MG63 (cell line): ENCODE results near the gene MSMP. TPM values are rescaled to one million over a fixed set of nuclear protein-coding genes. Genes with fewer than 3 reads are reported as not detected.
A peak's percentile ranks its signal among the peaks of the same experiment; 100 is the strongest.

Experiments
- DNase-seq: peaks from one replicate; pipeline ENCODE4 v3.0.0-alpha.2; 2020
- H3K27me3 ChIP-seq: fragments of 250-450 bp; sonication (Bioruptor Pico); 2 replicates; pipeline ENCODE4 v1.5.1; 2020; ENCODE audit warnings: mild to moderate bottlenecking, moderate library complexity
- H3K36me3 ChIP-seq: fragments of 250-450 bp; sonication (Bioruptor Pico); 2 replicates; pipeline ENCODE4 v1.5.1; 2020; ENCODE audit warnings: mild to moderate bottlenecking, moderate library complexity
- H3K4me3 ChIP-seq: fragments of 250-450 bp; sonication (Bioruptor Pico); 2 replicates; pipeline ENCODE4 v1.5.1; 2020; ENCODE audit warnings: mild to moderate bottlenecking, moderate library complexity
- H3K9me3 ChIP-seq: fragments of 250-450 bp; sonication (Bioruptor Pico); 2 replicates; pipeline ENCODE4 v1.5.1; 2020; ENCODE audit warnings: mild to moderate bottlenecking, moderate library complexity
- total RNA-seq: library from RNA; depleted of rRNA; stranded (reverse); fragments of >200 nt; shearing (Covaris generic); gene quantifications from 2 replicates; pipeline ENCODE4 v1.2.3, GENCODE V29; 2014; ENCODE audit warnings: low replicate concordance; rRNA removed

MSMP gene
- not detected in 2 replicates for total RNA-seq

- peaks cover 63% of the 10 kb centered on the region for H3K36me3 ChIP-seq
- no peak for DNase-seq
- no peak within 1 kb of the TSS for H3K4me3 ChIP-seq
These were observed at the start of gene MSMP for GRCh38 chr9:35754264-35754663. MSMP (minus strand) TSS chr9:35754276; CDS start chr9:35754129, 147 bp downstream.

GRCh38 chr9:35801328-35802128, 47.5 kb upstream of the MSMP start:
- H3K4me3 ChIP-seq = no peak overlapping the region
- no peaks in the 10 kb centered on the region for H3K9me3 ChIP-seq
- DNase-seq = no peak
- no peaks in the 10 kb centered on the region for H3K27me3 ChIP-seq
- H3K36me3 ChIP-seq = peaks cover 57% of the 10 kb centered on the region

More at GRCh38 chr9:35754264-35754663, at the start of gene MSMP:
- Histone ChIP-seq H3K27me3 (no peaks in the 10 kb centered on the region), H3K9me3 (no peaks in the 10 kb centered on the region)

GRCh38 chr9:35800530-35800929, 46.5 kb upstream of the MSMP start:
- Histone ChIP-seq H3K36me3 (peaks cover 51% of the 10 kb centered on the region), H3K4me3 (no peak overlapping the region), H3K27me3 (no peaks in the 10 kb centered on the region), H3K9me3 (no peaks in the 10 kb centered on the region)
- no peak for DNase-seq

- Histone ChIP-seq H3K9me3 (no peaks in the 10 kb centered on the region), H3K4me3 (no peak overlapping the region), H3K36me3 (peaks cover 43% of the 10 kb centered on the region), H3K27me3 (no peaks in the 10 kb centered on the region)
- DNase-seq = peak; percentile 56
These were observed 44.7 kb upstream of the MSMP start for GRCh38 chr9:35798658-35799374.

GRCh38 chr9:35797311-35798109, 43.4 kb upstream of the MSMP start:
- no peak overlapping the region for H3K4me3 ChIP-seq
- H3K36me3 ChIP-seq = peaks cover 33% of the 10 kb centered on the region
- no peak for DNase-seq
- H3K9me3 ChIP-seq = no peaks in the 10 kb centered on the region
- H3K27me3 ChIP-seq = no peaks in the 10 kb centered on the region

- Histone ChIP-seq H3K36me3 (peaks cover 17% of the 10 kb centered on the region), H3K9me3 (no peaks in the 10 kb centered on the region), H3K4me3 (no peak overlapping the region), H3K27me3 (no peaks in the 10 kb centered on the region)
- DNase-seq = no peak
These were observed 41.6 kb upstream of the MSMP start for GRCh38 chr9:35795695-35796094.

- DNase-seq = no peak
- Histone ChIP-seq H3K36me3 (peaks cover 4% of the 10 kb centered on the region; the same call in 1 of the 2 replicates), H3K27me3 (no peaks in the 10 kb centered on the region), H3K4me3 (peak overlapping the region; percentile 1; the same call in 1 of the 2 replicates), H3K9me3 (no peaks in the 10 kb centered on the region)
These were observed 39.4 kb upstream of the MSMP start for GRCh38 chr9:35793461-35793860.

GRCh38 chr9:35792826-35793225, 38.8 kb upstream of the MSMP start:
- no peaks in the 10 kb centered on the region for H3K27me3 ChIP-seq
- DNase-seq = no peak
- H3K4me3 ChIP-seq = peak overlapping the region; percentile 1; the same call in 1 of the 2 replicates
- peaks cover 4% of the 10 kb centered on the region; the same call in 1 of the 2 replicates for H3K36me3 ChIP-seq
- H3K9me3 ChIP-seq = no peaks in the 10 kb centered on the region

- Histone ChIP-seq H3K36me3 (peaks cover 4% of the 10 kb centered on the region; the same call in 1 of the 2 replicates), H3K9me3 (no peaks in the 10 kb centered on the region), H3K4me3 (peak overlapping the region; percentile 53), H3K27me3 (no peaks in the 10 kb centered on the region)
- DNase-seq = no peak
These were observed 38.1 kb upstream of the MSMP start for GRCh38 chr9:35792024-35792813.

- Histone ChIP-seq H3K4me3 (peak within 1 kb of the TSS; percentile 53), H3K27me3 (no peaks in the 10 kb centered on the region), H3K36me3 (peaks cover 3% of the 10 kb centered on the region; the same call in 1 of the 2 replicates), H3K9me3 (no peaks in the 10 kb centered on the region)
- peak; percentile 72 for DNase-seq
These were observed 37.3 kb upstream of the MSMP start, which contains the start of gene NPR2 for GRCh38 chr9:35791297-35791921. NPR2 (plus strand) TSS chr9:35791591; CDS start chr9:35792409, 818 bp downstream.

GRCh38 chr9:35790385-35791296, 36.6 kb upstream of the MSMP start:
- H3K4me3 ChIP-seq = peak overlapping the region; percentile 5

GRCh38 chr9:35790025-35790384, 35.9 kb upstream of the MSMP start:
- no peak overlapping the region for H3K4me3 ChIP-seq
- no peaks in the 10 kb centered on the region; the same call in 1 of the 2 replicates for H3K27me3 ChIP-seq
- H3K36me3 ChIP-seq = no peaks in the 10 kb centered on the region
- no peak for DNase-seq
- H3K9me3 ChIP-seq = no peaks in the 10 kb centered on the region

More at GRCh38 chr9:35790385-35791296, 36.6 kb upstream of the MSMP start:
- H3K27me3 ChIP-seq = no peaks in the 10 kb centered on the region; the same call in 1 of the 2 replicates
- H3K36me3 ChIP-seq = no peaks in the 10 kb centered on the region
- peak; percentile 91 for DNase-seq
- H3K9me3 ChIP-seq = no peaks in the 10 kb centered on the region

GRCh38 chr9:35789541-35789940, 35.5 kb upstream of the MSMP start:
- DNase-seq = no peak
- H3K4me3 ChIP-seq = no peak overlapping the region
- no peaks in the 10 kb centered on the region for H3K9me3 ChIP-seq
- H3K27me3 ChIP-seq = no peaks in the 10 kb centered on the region; the same call in 1 of the 2 replicates
- H3K36me3 ChIP-seq = no peaks in the 10 kb centered on the region

GRCh38 chr9:35783418-35783817, 29.3 kb upstream of the MSMP start:
- peaks cover 20% of the 10 kb centered on the region for H3K27me3 ChIP-seq
- H3K9me3 ChIP-seq = no peaks in the 10 kb centered on the region
- no peak for DNase-seq
- H3K4me3 ChIP-seq = no peak overlapping the region
- H3K36me3 ChIP-seq = no peaks in the 10 kb centered on the region

- Histone ChIP-seq H3K36me3 (no peaks in the 10 kb centered on the region), H3K4me3 (no peak overlapping the region), H3K27me3 (peaks cover 20% of the 10 kb centered on the region), H3K9me3 (no peaks in the 10 kb centered on the region)
- no peak for DNase-seq
These were observed 27.0 kb upstream of the MSMP start for GRCh38 chr9:35781066-35781465.
